Smooth muscle cell (in vitro differentiated cells): Measurements from ENCODE around the gene ZNF444. TPM values are rescaled to one million over a fixed set of nuclear protein-coding genes. Genes with fewer than 3 reads are reported as not detected.

Experiments
- DNase-seq: peaks from one replicate; lab custom pipeline; 2025; ENCODE audit not compliant: unreplicated experiment; lab: John Stamatoyannopoulos, UW
- H2AFZ ChIP-seq: fragments of 200-600 bp; sonication (generic); 2 replicates; pipeline ENCODE4 v1.6.0; 2016; ENCODE audit warnings: antibody characterized with exemption, low read depth, mild to moderate bottlenecking
- H3F3A ChIP-seq: fragments of 200-600 bp; sonication (generic); 2 replicates; pipeline ENCODE4 v1.6.0; 2017; ENCODE audit warnings: antibody characterized with exemption, low read depth
- H3K27ac ChIP-seq: fragments of 200-600 bp; sonication (generic); 2 replicates; pipeline ENCODE4 v1.5.1; 2016; ENCODE audit warnings: low read depth, mild to moderate bottlenecking
- H3K27me3 ChIP-seq: fragments of 200-600 bp; sonication (generic); 2 replicates; pipeline ENCODE4 v1.6.1; 2016; ENCODE audit warnings: low read depth, mild to moderate bottlenecking
- H3K36me3 ChIP-seq: fragments of 200-600 bp; sonication (generic); 2 replicates; pipeline ENCODE4 v1.5.1; 2016; ENCODE audit warnings: low read depth
- H3K4me1 ChIP-seq: fragments of 200-600 bp; sonication (generic); 2 replicates; pipeline ENCODE4 v1.5.1; 2016; ENCODE audit warnings: low read depth
- H3K4me2 ChIP-seq: fragments of 200-600 bp; sonication (generic); 2 replicates; pipeline ENCODE4 v1.6.0; 2016; ENCODE audit warnings: mild to moderate bottlenecking
- H3K4me3 ChIP-seq: fragments of 200-600 bp; sonication (generic); 2 replicates; pipeline ENCODE4 v1.5.1; 2016; ENCODE audit warnings: mild to moderate bottlenecking
- H3K79me2 ChIP-seq: fragments of 200-600 bp; sonication (generic); 2 replicates; pipeline ENCODE4 v1.6.0; 2016; ENCODE audit warnings: low read depth, mild to moderate bottlenecking
- H3K9ac ChIP-seq: fragments of 200-600 bp; sonication (generic); 2 replicates; pipeline ENCODE4 v1.6.0; 2016; ENCODE audit warnings: low read depth
- H3K9me3 ChIP-seq: fragments of 200-600 bp; sonication (generic); replicated peaks from 2 replicates; pipeline ENCODE4 v1.5.1; 2016; ENCODE audit warnings: low read depth
- H4K20me1 ChIP-seq: fragments of 200-600 bp; sonication (generic); 2 replicates; pipeline ENCODE4 v1.6.0; 2016; ENCODE audit warnings: low read depth
- WGBS: methylation state at CpG from one replicate; pipeline ENCODE4 v1.1.7; 2016; ENCODE audit warnings: low lambda C conversion rate; 5-methylcytosine and 5-hydroxymethylcytosine counted together
- polyA plus RNA-seq: library from polyadenylated mRNA; unstranded; fragments of >200 nt; fragmentation: Nextera tagmentation; extraction: Ambion mirVana; gene quantifications from 2 replicates; pipeline ENCODE4 v1.2.1, GENCODE V29; 2016
- total RNA-seq: library from RNA; depleted of rRNA; stranded (reverse); fragments of >200 nt; gene quantifications from 2 replicates; pipeline ENCODE4 v1.2.3, GENCODE V29; 2014
- TF ChIP-seq, protein P1 (sequence below): fragments of 200-600 bp; sonication (generic); IDR thresholded peaks from 2 replicates; pipeline ENCODE4 v1.5.1; 2017; ENCODE audit warnings: borderline replicate concordance, mild to moderate bottlenecking, antibody characterized with exemption; ENCODE audit not compliant: insufficient read depth, poor library complexity, severe bottlenecking

The ZNF444 gene
- total and polyA plus RNA-seq, 2 experiments from 2014 or later = 20.0 to 40.6 TPM

GRCh38 chr19:56101746-56102535 lies 39.1 kb upstream of the ZNF444 start:
- H3K36me3 ChIP-seq = no peaks in the 10 kb centered on the region
- H3K79me2 ChIP-seq = peaks cover 47% of the 10 kb centered on the region
- H3K4me2 ChIP-seq = no peak overlapping the region
- H3K4me3 ChIP-seq = no peak overlapping the region
- no peaks in the 10 kb centered on the region for H3K4me1 ChIP-seq
- WGBS = 97% methylated on average over 34 of the region's 34 CpGs
- H3K27ac ChIP-seq = no peak overlapping the region
- no peaks in the 10 kb centered on the region for H3F3A ChIP-seq
- no peaks in the 10 kb centered on the region for H3K9me3 ChIP-seq
- no peak overlapping the region for H3K9ac ChIP-seq
- TF ChIP-seq, protein P1, sequence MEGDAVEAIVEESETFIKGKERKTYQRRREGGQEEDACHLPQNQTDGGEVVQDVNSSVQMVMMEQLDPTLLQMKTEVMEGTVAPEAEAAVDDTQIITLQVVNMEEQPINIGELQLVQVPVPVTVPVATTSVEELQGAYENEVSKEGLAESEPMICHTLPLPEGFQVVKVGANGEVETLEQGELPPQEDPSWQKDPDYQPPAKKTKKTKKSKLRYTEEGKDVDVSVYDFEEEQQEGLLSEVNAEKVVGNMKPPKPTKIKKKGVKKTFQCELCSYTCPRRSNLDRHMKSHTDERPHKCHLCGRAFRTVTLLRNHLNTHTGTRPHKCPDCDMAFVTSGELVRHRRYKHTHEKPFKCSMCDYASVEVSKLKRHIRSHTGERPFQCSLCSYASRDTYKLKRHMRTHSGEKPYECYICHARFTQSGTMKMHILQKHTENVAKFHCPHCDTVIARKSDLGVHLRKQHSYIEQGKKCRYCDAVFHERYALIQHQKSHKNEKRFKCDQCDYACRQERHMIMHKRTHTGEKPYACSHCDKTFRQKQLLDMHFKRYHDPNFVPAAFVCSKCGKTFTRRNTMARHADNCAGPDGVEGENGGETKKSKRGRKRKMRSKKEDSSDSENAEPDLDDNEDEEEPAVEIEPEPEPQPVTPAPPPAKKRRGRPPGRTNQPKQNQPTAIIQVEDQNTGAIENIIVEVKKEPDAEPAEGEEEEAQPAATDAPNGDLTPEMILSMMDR = no peak
- peaks cover 82% of the 10 kb centered on the region for H4K20me1 ChIP-seq
- DNase-seq = no peak
- no peaks in the 10 kb centered on the region for H3K27me3 ChIP-seq
- H2AFZ ChIP-seq = no peak overlapping the region

DNA sequence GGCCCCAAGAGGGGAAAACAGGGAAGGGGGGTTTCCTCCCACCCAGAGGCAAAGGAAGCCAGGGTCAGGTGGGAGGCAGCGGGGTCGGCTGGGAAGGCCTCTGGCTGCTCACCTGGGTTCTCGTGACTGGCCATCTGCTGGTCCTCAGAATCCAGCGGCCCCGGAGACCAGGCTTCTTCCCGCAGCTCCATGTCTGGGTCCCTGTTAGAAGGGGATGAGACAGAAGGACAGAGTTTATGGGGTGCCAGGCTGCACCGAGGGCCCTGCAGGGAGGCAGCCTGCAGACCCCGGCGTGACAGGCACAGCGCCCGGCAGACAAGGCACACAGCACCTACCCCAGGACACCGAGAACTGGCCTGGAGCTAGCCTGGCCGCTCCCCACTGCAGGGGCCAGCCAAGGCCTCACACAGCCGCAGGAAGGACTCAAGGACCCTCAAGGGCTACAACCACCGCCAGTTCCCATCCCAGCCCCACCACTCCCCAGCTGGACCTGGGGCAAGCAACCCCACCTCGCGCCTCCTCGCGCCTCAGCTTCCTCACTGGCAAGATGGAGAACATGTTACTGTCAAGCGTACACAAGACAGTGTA lies 38.0 kb upstream of the ZNF444 start:
- peaks cover 54% of the 10 kb centered on the region for H3K79me2 ChIP-seq
- TF ChIP-seq, protein P1 = no peak
- H3K27me3 ChIP-seq = no peaks in the 10 kb centered on the region
- no peaks in the 10 kb centered on the region for H3K4me1 ChIP-seq
- H4K20me1 ChIP-seq = peaks cover 82% of the 10 kb centered on the region
- no peaks in the 10 kb centered on the region for H3K9me3 ChIP-seq
- no peak overlapping the region for H3K9ac ChIP-seq
- DNase-seq = no peak
- H3K27ac ChIP-seq = no peak overlapping the region
- 98% methylated on average over 20 of the region's 20 CpGs for WGBS
- H3K4me3 ChIP-seq = no peak overlapping the region
- no peak overlapping the region for H3K4me2 ChIP-seq
- no peaks in the 10 kb centered on the region for H3K36me3 ChIP-seq
- no peaks in the 10 kb centered on the region for H3F3A ChIP-seq
- H2AFZ ChIP-seq = no peak overlapping the region

- H4K20me1 ChIP-seq = peaks cover 87% of the 10 kb centered on the region
- WGBS = 99% methylated on average over 29 of the region's 29 CpGs
Measured at GRCh38 chr19:56104423-56104822, 36.7 kb upstream of the ZNF444 start.

More at GRCh38 chr19:56104423-56104822, 36.7 kb upstream of the ZNF444 start:
- Histone ChIP-seq H3K9ac (no peak overlapping the region), H3K27ac (no peak overlapping the region), H3K27me3 (no peaks in the 10 kb centered on the region), H3K4me3 (no peak overlapping the region), H3K4me1 (peaks cover 8% of the 10 kb centered on the region), H3K36me3 (no peaks in the 10 kb centered on the region), H3K79me2 (peaks cover 61% of the 10 kb centered on the region), H3F3A (no peaks in the 10 kb centered on the region), H3K9me3 (no peaks in the 10 kb centered on the region), H3K4me2 (no peak overlapping the region), H2AFZ (no peak overlapping the region)
- TF ChIP-seq, protein P1 = no peak
- no peak for DNase-seq
